DND-41 (cell line): ENCODE results near the gene FN3KRP.

Source experiments
- ATAC-seq: fragments of 200-7000 bp; cut with Tn5 transposase; 3 replicates; pipeline ENCODE4 v1.9.1; 2021; ENCODE audit warnings: low read depth; ENCODE audit not compliant: insufficient read depth
- DNase-seq: peaks from one replicate; pipeline ENCODE4 v3.0.0-alpha.2; 2020
- H2AFZ ChIP-seq: 2 replicates; pipeline ENCODE4 v1.6.0; 2012; ENCODE audit warnings: low read depth, low read length
- H3K27ac ChIP-seq: 2 replicates; pipeline ENCODE4 v1.5.1; 2012; ENCODE audit warnings: low read length, inconsistent platforms
- H3K27me3 ChIP-seq: fragments of 200-600 bp; sonication (generic); 2 replicates; pipeline ENCODE4 v1.6.0; 2012; ENCODE audit warnings: low read length, mild to moderate bottlenecking, inconsistent platforms; ENCODE audit not compliant: insufficient read depth, poor library complexity
- H3K36me3 ChIP-seq: 2 replicates; pipeline ENCODE4 v1.5.1; 2012; ENCODE audit warnings: low read length, inconsistent platforms; ENCODE audit not compliant: insufficient read depth
- H3K4me1 ChIP-seq: 2 replicates; pipeline ENCODE4 v1.5.1; 2012; ENCODE audit warnings: mild to moderate bottlenecking, low read length; ENCODE audit not compliant: insufficient read depth
- H3K4me2 ChIP-seq: 2 replicates; pipeline ENCODE4 v1.6.0; 2012; ENCODE audit warnings: mild to moderate bottlenecking, moderate library complexity, low read length, inconsistent platforms; ENCODE audit not compliant: insufficient read depth
- H3K4me3 ChIP-seq, 2 experiments: fragments of 200-600 bp in 1 of 2; shearing (Covaris generic) in 1 of 2; 2 replicates each; pipeline ENCODE4 v1.5.1; 2012 to 2016; ENCODE audit warnings: inconsistent platforms in 2 of 2, low read length in 2 of 2, mild to moderate bottlenecking in 2 of 2, low read depth in 1 of 2, moderate library complexity in 1 of 2
- H3K79me2 ChIP-seq: 2 replicates; pipeline ENCODE4 v1.6.0; 2012; ENCODE audit warnings: low read length, inconsistent platforms; ENCODE audit not compliant: insufficient read depth
- H3K9ac ChIP-seq: 2 replicates; pipeline ENCODE4 v1.6.0; 2012; ENCODE audit warnings: low read depth, mild to moderate bottlenecking, inconsistent platforms, low read length, moderate library complexity
- H3K9me3 ChIP-seq: 2 replicates; pipeline ENCODE4 v1.5.1; 2012; ENCODE audit warnings: low read length, moderate library complexity, mild to moderate bottlenecking, inconsistent platforms; ENCODE audit not compliant: insufficient read depth, severe bottlenecking
- H4K20me1 ChIP-seq: 2 replicates; pipeline ENCODE4 v1.6.0; 2012; ENCODE audit warnings: low read length; ENCODE audit not compliant: insufficient read depth
- CTCF ChIP-seq: IDR thresholded peaks from 2 replicates; pipeline ENCODE4 v1.5.1; 2012; ENCODE audit warnings: borderline replicate concordance, low read length, moderate library complexity, mild to moderate bottlenecking; ENCODE audit not compliant: poor library complexity, severe bottlenecking; ENCODE audit errors: extremely low read depth
- EZH2 ChIP-seq: IDR thresholded peaks from 3 replicates; pipeline ENCODE4 v1.6.1; 2012; ENCODE audit warnings: borderline replicate concordance, low read depth, mild to moderate bottlenecking, moderate library complexity, low read length, inconsistent platforms; ENCODE audit not compliant: severe bottlenecking

FN3KRP gene

GRCh38 chr17:82716203-82717010 lies at the start of gene FN3KRP:
Gene FN3KRP (plus strand): TSS chr17:82716706. CDS start chr17:82716756, 50 bp downstream.
- TF ChIP-seq EZH2, result no peak
- TF ChIP-seq CTCF, result no peak
- no peaks in the 10 kb centered on the region for H3K27me3 ChIP-seq
- peaks cover 18% of the 10 kb centered on the region for H3K79me2 ChIP-seq
- peaks cover 33% of the 10 kb centered on the region for H3K36me3 ChIP-seq
- H3K4me3 ChIP-seq, result peak within 1 kb of the TSS; percentile 89 to 100
- peaks cover 15% of the 10 kb centered on the region for H4K20me1 ChIP-seq
- H3K9me3 ChIP-seq, result no peaks in the 10 kb centered on the region
- ATAC-seq (peak; percentile 90), DNase-seq (peak; percentile 96)
- peak within 1 kb of the TSS; percentile 96 for H3K4me2 ChIP-seq
- peak within 1 kb of the TSS; percentile 94 for H2AFZ ChIP-seq
- peaks cover 27% of the 10 kb centered on the region for H3K4me1 ChIP-seq
- H3K27ac ChIP-seq, result peak within 1 kb of the TSS; percentile 80
- H3K9ac ChIP-seq, result peak within 1 kb of the TSS; percentile 76

- Histone ChIP-seq H3K4me2 (no peak overlapping the region), H3K9ac (no peak overlapping the region), H3K4me1 (no peaks in the 10 kb centered on the region)
These were observed 49.4 kb upstream of the FN3KRP start for GRCh38 chr17:82666931-82667667.

GRCh38 chr17:82667668-82668000 lies 48.9 kb upstream of the FN3KRP start:
- Histone ChIP-seq H2AFZ (no peak overlapping the region), H3K27ac (no peak overlapping the region), H3K27me3 (no peaks in the 10 kb centered on the region), H3K9ac (no peak overlapping the region), H3K4me3 (no peak overlapping the region), H3K36me3 (no peaks in the 10 kb centered on the region), H3K4me1 (no peaks in the 10 kb centered on the region), H3K4me2 (no peak overlapping the region), H4K20me1 (no peaks in the 10 kb centered on the region), H3K9me3 (no peaks in the 10 kb centered on the region), H3K79me2 (no peaks in the 10 kb centered on the region)
- TF ChIP-seq CTCF, result no peak
- TF ChIP-seq EZH2, result no peak
- DNase-seq (no peak), ATAC-seq (no peak)

More at GRCh38 chr17:82666931-82667667, 49.4 kb upstream of the FN3KRP start:
- Histone ChIP-seq H4K20me1 (no peaks in the 10 kb centered on the region), H3K4me3 (no peak overlapping the region), H3K36me3 (no peaks in the 10 kb centered on the region), H3K27me3 (no peaks in the 10 kb centered on the region), H3K9me3 (no peaks in the 10 kb centered on the region), H3K79me2 (no peaks in the 10 kb centered on the region), H3K27ac (no peak overlapping the region), H2AFZ (no peak overlapping the region)
- TF ChIP-seq CTCF (no peak), EZH2 (no peak)
- DNase-seq (no peak), ATAC-seq (no peak)
